ENCODE results near the gene ASIC4.

ASIC4 gene

GRCh38 chr2:219554350-219554749 is 40.1 kb downstream of the ASIC4 start:
- DNase-seq: no peak

- DNase-seq: no peak
These were observed 41.7 kb downstream of the ASIC4 start for GRCh38 chr2:219555956-219556355.

GRCh38 chr2:219556413-219556812 is 42.1 kb downstream of the ASIC4 start:
- no peak for DNase-seq

- no peak for DNase-seq
These were observed 43.0 kb downstream of the ASIC4 start for GRCh38 chr2:219557320-219557719.

GRCh38 chr2:219557791-219558785 is 43.8 kb downstream of the ASIC4 start:
- no peak for DNase-seq

- DNase-seq: no peak
These were observed 45.1 kb downstream of the ASIC4 start for GRCh38 chr2:219559156-219559915.

GRCh38 chr2:219560037-219560892 is 46.0 kb downstream of the ASIC4 start:
- no peak for DNase-seq

- no peak for DNase-seq
These were observed 46.6 kb downstream of the ASIC4 start for GRCh38 chr2:219560893-219561178.

GRCh38 chr2:219561179-219562048 is 47.1 kb downstream of the ASIC4 start:
- no peak for DNase-seq

GRCh38 chr2:219562049-219563020 is 48.1 kb downstream of the ASIC4 start:
- DNase-seq: no peak

GRCh38 chr2:219563271-219563928 is 49.1 kb downstream of the ASIC4 start:
- DNase-seq: no peak

GRCh38 chr2:219565130-219566080 is 51.1 kb downstream of the ASIC4 start:
- no peak for DNase-seq

GRCh38 chr2:219566640-219567039 is 52.4 kb downstream of the ASIC4 start:
- no peak for DNase-seq

GRCh38 chr2:219567131-219567530 is 52.8 kb downstream of the ASIC4 start:
- no peak for DNase-seq

- no peak for DNase-seq
These were observed 53.6 kb downstream of the ASIC4 start for GRCh38 chr2:219567791-219568361.

GRCh38 chr2:219569041-219569440 is 54.8 kb downstream of the ASIC4 start:
- no peak for DNase-seq

- no peak for DNase-seq
These were observed 55.4 kb downstream of the ASIC4 start for GRCh38 chr2:219569635-219570034.

GRCh38 chr2:219570194-219570923 is 56.1 kb downstream of the ASIC4 start:
- DNase-seq: no peak
